GM23338 (cell line): ENCODE results near the gene GJB5. TPM values are rescaled to one million over a fixed set of nuclear protein-coding genes. Genes with fewer than 3 reads are reported as not detected.

Experiments used
- ATAC-seq: fragments of 200-7000 bp; cut with Tn5 transposase; 3 replicates; pipeline ENCODE4 v1.9.1; 2020
- DNase-seq: peaks from one replicate; pipeline ENCODE4 v3.0.0-alpha.2; 2015; ENCODE audit warnings: low spot score
- H2AFZ ChIP-seq: fragments of 200-600 bp; sonication (generic); 2 replicates; pipeline ENCODE4 v1.8.0; 2016; ENCODE audit warnings: antibody characterized with exemption, mild to moderate bottlenecking, moderate library complexity
- H3F3A ChIP-seq: fragments of 200-600 bp; sonication (generic); replicated peaks from 2 replicates; pipeline ENCODE4 v1.8.0; 2017; ENCODE audit warnings: antibody characterized with exemption, mixed run types, low read depth
- H3K27ac ChIP-seq: fragments of 200-600 bp; sonication (generic); 2 replicates; pipeline ENCODE4 v1.6.1; 2016; ENCODE audit warnings: low read depth
- H3K27me3 ChIP-seq: fragments of 200-600 bp; sonication (generic); 2 replicates; pipeline ENCODE4 v1.8.0; 2016; ENCODE audit warnings: mild to moderate bottlenecking, mixed run types, moderate library complexity; ENCODE audit not compliant: insufficient read depth
- H3K36me3 ChIP-seq: fragments of 200-600 bp; sonication (generic); 2 replicates; pipeline ENCODE4 v1.8.0; 2016; ENCODE audit warnings: mild to moderate bottlenecking; ENCODE audit not compliant: insufficient read depth
- H3K4me1 ChIP-seq: fragments of 200-600 bp; sonication (generic); 2 replicates; pipeline ENCODE4 v1.8.0; 2016; ENCODE audit warnings: mild to moderate bottlenecking, moderate library complexity; ENCODE audit not compliant: insufficient read depth
- H3K4me2 ChIP-seq: fragments of 200-600 bp; sonication (generic); 2 replicates; pipeline ENCODE4 v1.7.1; 2017; ENCODE audit warnings: mixed run types
- H3K4me3 ChIP-seq: fragments of 200-600 bp; sonication (generic); 2 replicates; pipeline ENCODE4 v1.6.1; 2016; ENCODE audit warnings: mixed run types
- H3K79me2 ChIP-seq: fragments of 200-600 bp; sonication (generic); replicated peaks from 2 replicates; pipeline ENCODE4 v1.8.0; 2017; ENCODE audit warnings: mild to moderate bottlenecking; ENCODE audit not compliant: insufficient read depth
- H3K9me2 ChIP-seq: fragments of 200-600 bp; sonication (generic); 2 replicates; pipeline ENCODE4 v1.8.0; 2017; ENCODE audit not compliant: insufficient read depth
- H4K20me1 ChIP-seq: fragments of 200-600 bp; sonication (generic); replicated peaks from 2 replicates; pipeline ENCODE4 v1.8.0; 2017; ENCODE audit warnings: mild to moderate bottlenecking; ENCODE audit not compliant: insufficient read depth
- H3K27ac Mint-ChIP-seq: 2 replicates; pipeline ENCODE4 v1.8.0; 2020; ENCODE audit warnings: inconsistent platforms, mild to moderate bottlenecking, moderate library complexity, mixed read lengths
- H3K27me3 Mint-ChIP-seq: 3 replicates; pipeline ENCODE4 v1.8.0; 2022; ENCODE audit warnings: low read depth, mild to moderate bottlenecking, moderate library complexity, mixed read lengths, inconsistent platforms; ENCODE audit not compliant: insufficient read depth, poor library complexity
- H3K36me3 Mint-ChIP-seq: 3 replicates; pipeline ENCODE4 v1.8.0; 2021; ENCODE audit warnings: low read depth, mild to moderate bottlenecking, inconsistent platforms, moderate library complexity, mixed read lengths
- H3K4me1 Mint-ChIP-seq: 3 replicates; pipeline ENCODE4 v1.8.0; 2020; ENCODE audit warnings: mild to moderate bottlenecking, inconsistent platforms, mixed read lengths
- H3K4me3 Mint-ChIP-seq: 3 replicates; pipeline ENCODE4 v1.8.0; 2021; ENCODE audit warnings: moderate library complexity, mild to moderate bottlenecking, inconsistent platforms, mixed read lengths
- H3K9me3 Mint-ChIP-seq: 3 replicates; pipeline ENCODE4 v1.8.0; 2020; ENCODE audit warnings: moderate library complexity, mild to moderate bottlenecking, inconsistent platforms, mixed read lengths
- CREB1 ChIP-seq: fragments of 250-450 bp; sonication (Bioruptor Pico); IDR thresholded peaks from 2 replicates; pipeline ENCODE4 v1.5.0; 2020; ENCODE audit warnings: low read depth, mild to moderate bottlenecking, moderate library complexity
- JUNB ChIP-seq: IDR thresholded peaks from one replicate; pipeline ENCODE4 v1.6.1; 2016; ENCODE audit warnings: antibody characterized with exemption; ENCODE audit not compliant: unreplicated experiment
- NANOG ChIP-seq: IDR thresholded peaks from 2 replicates; pipeline ENCODE4 v1.6.1; 2016; ENCODE audit warnings: antibody characterized with exemption, borderline replicate concordance
- POLR2AphosphoS5 ChIP-seq: IDR thresholded peaks from 2 replicates; pipeline ENCODE4 v1.6.1; 2016; ENCODE audit warnings: antibody characterized with exemption, low read depth
- STAT1 ChIP-seq: IDR thresholded peaks from one replicate; pipeline ENCODE4 v1.6.1; 2016; ENCODE audit warnings: antibody characterized with exemption; ENCODE audit not compliant: unreplicated experiment
- ZNF114 ChIP-seq: fragments of 250-450 bp; sonication (Bioruptor Pico); IDR thresholded peaks from 2 replicates; pipeline ENCODE4 v1.5.0; 2020; ENCODE audit warnings: mild to moderate bottlenecking, moderate library complexity
- ZNF331 ChIP-seq: fragments of 250-450 bp; sonication (Bioruptor Pico); IDR thresholded peaks from 2 replicates; pipeline ENCODE4 v1.5.0; 2020; ENCODE audit warnings: low read depth, mild to moderate bottlenecking, moderate library complexity
- polyA plus RNA-seq: library from polyadenylated mRNA; unstranded; fragments of >200 nt; fragmentation: Nextera tagmentation; extraction: Ambion mirVana; gene quantifications from 2 replicates; pipeline ENCODE4 v1.2.1, GENCODE V29; 2016
- total RNA-seq: library from RNA; depleted of rRNA; stranded (reverse); fragments of >200 nt; shearing (Covaris generic); gene quantifications from 2 replicates; pipeline ENCODE4 v1.2.3, GENCODE V29; 2014
- TF ChIP-seq, protein P1 (sequence below): fragments of 250-450 bp; sonication (Bioruptor Pico); IDR thresholded peaks from 2 replicates; pipeline ENCODE4 v1.5.0; 2020; ENCODE audit warnings: mild to moderate bottlenecking, moderate library complexity
- TF ChIP-seq, protein P2 (sequence below): IDR thresholded peaks from 2 replicates; pipeline ENCODE4 v1.6.1; 2016; ENCODE audit warnings: antibody characterized with exemption

The GJB5 gene
- total and polyA plus RNA-seq, 2 experiments from 2014 or later, result 1.4 TPM; not detected in 1

GRCh38 chr1:34726861-34727260, 28.0 kb upstream of the GJB5 start (continued):
- TF ChIP-seq, protein P1, sequence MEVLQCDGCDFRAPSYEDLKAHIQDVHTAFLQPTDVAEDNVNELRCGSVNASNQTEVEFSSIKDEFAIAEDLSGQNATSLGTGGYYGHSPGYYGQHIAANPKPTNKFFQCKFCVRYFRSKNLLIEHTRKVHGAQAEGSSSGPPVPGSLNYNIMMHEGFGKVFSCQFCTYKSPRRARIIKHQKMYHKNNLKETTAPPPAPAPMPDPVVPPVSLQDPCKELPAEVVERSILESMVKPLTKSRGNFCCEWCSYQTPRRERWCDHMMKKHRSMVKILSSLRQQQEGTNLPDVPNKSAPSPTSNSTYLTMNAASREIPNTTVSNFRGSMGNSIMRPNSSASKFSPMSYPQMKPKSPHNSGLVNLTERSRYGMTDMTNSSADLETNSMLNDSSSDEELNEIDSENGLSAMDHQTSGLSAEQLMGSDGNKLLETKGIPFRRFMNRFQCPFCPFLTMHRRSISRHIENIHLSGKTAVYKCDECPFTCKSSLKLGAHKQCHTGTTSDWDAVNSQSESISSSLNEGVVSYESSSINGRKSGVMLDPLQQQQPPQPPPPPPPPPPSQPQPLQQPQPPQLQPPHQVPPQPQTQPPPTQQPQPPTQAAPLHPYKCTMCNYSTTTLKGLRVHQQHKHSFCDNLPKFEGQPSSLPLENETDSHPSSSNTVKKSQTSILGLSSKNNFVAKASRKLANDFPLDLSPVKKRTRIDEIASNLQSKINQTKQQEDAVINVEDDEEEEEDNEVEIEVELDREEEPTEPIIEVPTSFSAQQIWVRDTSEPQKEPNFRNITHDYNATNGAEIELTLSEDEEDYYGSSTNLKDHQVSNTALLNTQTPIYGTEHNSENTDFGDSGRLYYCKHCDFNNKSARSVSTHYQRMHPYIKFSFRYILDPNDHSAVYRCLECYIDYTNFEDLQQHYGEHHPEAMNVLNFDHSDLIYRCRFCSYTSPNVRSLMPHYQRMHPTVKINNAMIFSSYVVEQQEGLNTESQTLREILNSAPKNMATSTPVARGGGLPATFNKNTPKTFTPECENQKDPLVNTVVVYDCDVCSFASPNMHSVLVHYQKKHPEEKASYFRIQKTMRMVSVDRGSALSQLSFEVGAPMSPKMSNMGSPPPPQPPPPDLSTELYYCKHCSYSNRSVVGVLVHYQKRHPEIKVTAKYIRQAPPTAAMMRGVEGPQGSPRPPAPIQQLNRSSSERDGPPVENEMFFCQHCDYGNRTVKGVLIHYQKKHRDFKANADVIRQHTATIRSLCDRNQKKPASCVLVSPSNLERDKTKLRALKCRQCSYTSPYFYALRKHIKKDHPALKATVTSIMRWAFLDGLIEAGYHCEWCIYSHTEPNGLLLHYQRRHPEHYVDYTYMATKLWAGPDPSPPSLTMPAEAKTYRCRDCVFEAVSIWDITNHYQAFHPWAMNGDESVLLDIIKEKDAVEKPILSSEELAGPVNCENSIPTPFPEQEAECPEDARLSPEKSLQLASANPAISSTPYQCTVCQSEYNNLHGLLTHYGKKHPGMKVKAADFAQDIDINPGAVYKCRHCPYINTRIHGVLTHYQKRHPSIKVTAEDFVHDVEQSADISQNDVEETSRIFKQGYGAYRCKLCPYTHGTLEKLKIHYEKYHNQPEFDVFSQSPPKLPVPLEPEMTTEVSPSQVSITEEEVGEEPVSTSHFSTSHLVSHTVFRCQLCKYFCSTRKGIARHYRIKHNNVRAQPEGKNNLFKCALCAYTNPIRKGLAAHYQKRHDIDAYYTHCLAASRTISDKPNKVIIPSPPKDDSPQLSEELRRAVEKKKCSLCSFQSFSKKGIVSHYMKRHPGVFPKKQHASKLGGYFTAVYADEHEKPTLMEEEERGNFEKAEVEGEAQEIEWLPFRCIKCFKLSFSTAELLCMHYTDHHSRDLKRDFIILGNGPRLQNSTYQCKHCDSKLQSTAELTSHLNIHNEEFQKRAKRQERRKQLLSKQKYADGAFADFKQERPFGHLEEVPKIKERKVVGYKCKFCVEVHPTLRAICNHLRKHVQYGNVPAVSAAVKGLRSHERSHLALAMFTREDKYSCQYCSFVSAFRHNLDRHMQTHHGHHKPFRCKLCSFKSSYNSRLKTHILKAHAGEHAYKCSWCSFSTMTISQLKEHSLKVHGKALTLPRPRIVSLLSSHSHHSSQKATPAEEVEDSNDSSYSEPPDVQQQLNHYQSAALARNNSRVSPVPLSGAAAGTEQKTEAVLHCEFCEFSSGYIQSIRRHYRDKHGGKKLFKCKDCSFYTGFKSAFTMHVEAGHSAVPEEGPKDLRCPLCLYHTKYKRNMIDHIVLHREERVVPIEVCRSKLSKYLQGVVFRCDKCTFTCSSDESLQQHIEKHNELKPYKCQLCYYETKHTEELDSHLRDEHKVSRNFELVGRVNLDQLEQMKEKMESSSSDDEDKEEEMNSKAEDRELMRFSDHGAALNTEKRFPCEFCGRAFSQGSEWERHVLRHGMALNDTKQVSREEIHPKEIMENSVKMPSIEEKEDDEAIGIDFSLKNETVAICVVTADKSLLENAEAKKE (CRISPR knock-in tag), result no peak
- TF ChIP-seq ZNF114, result no peak
- no peak for TF ChIP-seq JUNB

DNA sequence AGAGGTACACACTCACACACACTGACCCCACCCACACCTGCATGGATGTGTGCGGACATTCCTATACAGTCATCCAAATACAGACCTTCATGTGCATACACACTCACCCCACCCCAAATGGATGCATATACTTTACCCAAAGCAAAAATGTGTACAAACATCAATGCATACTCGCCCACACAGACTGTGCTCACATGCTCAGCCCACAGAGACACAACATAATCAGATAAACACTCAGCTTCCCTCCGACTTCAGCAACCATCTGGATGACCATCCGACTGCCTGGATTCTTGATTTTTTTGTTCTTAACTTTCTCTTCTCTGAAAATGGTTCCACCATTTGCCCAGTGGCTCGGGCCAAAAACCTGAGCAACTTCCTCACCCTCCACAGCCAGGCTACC, 24.4 kb upstream of the GJB5 start:
- peaks cover 10% of the 10 kb centered on the region for H3K27me3 Mint-ChIP-seq
- Histone ChIP-seq H3K36me3 (no peaks in the 10 kb centered on the region), H3K4me1 (no peaks in the 10 kb centered on the region), H3K79me2 (no peaks in the 10 kb centered on the region), H2AFZ (no peak overlapping the region), H3K9me2 (0 out of 2 replicates have a peak, but pooled peaks cover 12% of the 10 kb centered on the region), H4K20me1 (no peaks in the 10 kb centered on the region), H3K27me3 (no peaks in the 10 kb centered on the region), H3K4me2 (no peak overlapping the region), H3F3A (no peaks in the 10 kb centered on the region), H3K4me3 (no peak overlapping the region), H3K27ac (no peak overlapping the region)
- H3K4me1 Mint-ChIP-seq, result no peaks in the 10 kb centered on the region
- no peak overlapping the region for H3K27ac Mint-ChIP-seq
- no peaks in the 10 kb centered on the region for H3K36me3 Mint-ChIP-seq
- no peak overlapping the region for H3K4me3 Mint-ChIP-seq
- DNase-seq (no peak), ATAC-seq (no peak)
- no peaks in the 10 kb centered on the region for H3K9me3 Mint-ChIP-seq
- TF ChIP-seq ZNF331 (CRISPR knock-in tag) (no peak), POLR2AphosphoS5 (no peak), STAT1 (no peak), CREB1 (CRISPR knock-in tag) (no peak), JUNB (no peak), NANOG (no peak)
- TF ChIP-seq, protein P1 (CRISPR knock-in tag), result no peak
- TF ChIP-seq, protein P2, sequence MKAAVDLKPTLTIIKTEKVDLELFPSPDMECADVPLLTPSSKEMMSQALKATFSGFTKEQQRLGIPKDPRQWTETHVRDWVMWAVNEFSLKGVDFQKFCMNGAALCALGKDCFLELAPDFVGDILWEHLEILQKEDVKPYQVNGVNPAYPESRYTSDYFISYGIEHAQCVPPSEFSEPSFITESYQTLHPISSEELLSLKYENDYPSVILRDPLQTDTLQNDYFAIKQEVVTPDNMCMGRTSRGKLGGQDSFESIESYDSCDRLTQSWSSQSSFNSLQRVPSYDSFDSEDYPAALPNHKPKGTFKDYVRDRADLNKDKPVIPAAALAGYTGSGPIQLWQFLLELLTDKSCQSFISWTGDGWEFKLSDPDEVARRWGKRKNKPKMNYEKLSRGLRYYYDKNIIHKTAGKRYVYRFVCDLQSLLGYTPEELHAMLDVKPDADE, result no peak
